Measurements from ENCODE around the gene RASGEF1C. TPM values are rescaled to one million over a fixed set of nuclear protein-coding genes. Genes with fewer than 3 reads are reported as not detected.

RASGEF1C gene
- total and polyA plus RNA-seq, 10 donors = 0.06 to 1.1 (median 0.21) TPM; not detected in 6

DNA sequence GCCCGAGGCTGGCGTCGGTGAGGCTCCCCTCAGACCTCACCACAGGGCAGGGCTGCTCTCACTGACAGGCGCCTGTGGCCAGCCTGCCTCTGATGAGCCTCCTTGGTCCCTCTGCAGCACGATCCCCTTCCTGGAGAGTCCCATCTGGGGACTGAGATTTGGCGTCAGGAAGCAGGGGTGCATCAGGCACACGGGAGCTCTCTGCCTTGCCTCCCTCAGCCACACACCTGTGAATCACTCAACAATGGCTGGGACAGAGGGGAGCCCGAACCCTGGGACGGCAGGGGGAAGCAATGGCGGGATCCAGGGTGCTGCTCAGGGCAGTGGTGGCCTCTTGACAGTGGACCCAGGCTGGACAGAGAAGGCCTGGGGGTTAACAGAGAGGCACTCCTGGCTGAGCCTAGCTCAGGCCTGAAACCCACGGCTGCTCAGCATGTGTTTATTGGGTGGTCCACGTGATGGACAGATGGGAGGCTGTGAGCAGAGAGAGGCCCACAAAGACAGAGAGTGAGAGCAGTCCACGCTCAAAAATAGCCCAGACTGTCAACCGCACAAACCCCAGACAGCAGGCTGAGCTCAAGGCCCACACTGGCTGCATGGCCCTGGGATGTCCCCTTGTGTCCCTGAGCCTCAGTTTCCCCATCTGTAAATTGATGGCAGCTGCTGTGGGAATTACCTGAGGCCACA, 11.9 kb downstream of the RASGEF1C start:
- TF ChIP-seq POLR2AphosphoS5 (IDR thresholded peaks at IDR 0.05) = no peak

DNA sequence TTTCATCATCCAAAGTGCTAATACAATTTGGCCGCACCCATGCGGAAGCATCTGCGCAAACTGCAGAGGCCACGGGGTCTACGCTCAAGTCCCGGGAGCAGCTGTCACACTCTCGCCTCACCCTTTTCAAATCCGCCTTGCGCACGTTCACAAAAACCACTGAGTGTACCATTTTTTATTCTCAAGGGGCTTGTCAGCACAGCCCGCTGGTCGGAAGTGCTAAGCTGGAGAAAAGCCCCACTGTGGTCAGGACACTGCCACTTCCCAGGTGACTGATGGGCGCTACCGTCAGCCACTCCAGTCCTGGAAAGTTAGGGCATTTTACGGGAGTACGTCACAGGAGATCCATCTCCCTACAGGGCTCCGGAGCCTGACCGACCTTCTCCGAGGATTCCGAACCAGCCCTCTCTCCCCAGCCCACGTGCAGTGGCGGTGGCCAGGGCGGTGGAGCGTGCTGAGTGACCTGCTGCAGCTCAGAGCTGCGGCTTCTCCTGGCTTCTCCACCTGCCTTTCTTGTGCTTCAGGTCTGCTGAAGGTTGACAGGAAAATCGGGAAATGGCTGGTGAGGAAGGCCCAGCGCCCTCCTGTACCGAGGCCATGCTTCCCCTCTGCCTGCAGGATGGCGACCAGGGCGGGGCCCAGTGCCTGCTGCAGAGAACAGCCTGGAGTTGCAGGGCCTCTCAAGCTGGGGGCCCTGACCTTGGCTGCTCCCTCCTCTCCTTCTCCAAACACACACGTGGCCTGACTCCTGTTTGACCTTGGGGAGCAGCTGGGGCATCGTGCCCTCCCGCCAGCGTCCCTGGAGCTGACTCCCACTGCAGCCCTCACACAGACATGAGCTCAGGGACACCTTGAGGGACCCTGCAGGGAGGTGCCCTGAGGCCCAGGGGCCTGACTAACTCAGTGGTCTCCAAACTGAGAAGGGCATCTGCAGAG, 14.3 kb downstream of the RASGEF1C start:
- Histone ChIP-seq H3K27me3 (replicated peaks in 1 of 7) (peaks cover 0 to 18% (median 0%) of the 10 kb centered on the region in 7 donors), H3K4me1 (peaks cover 0 to 4% (median 0%) of the 10 kb centered on the region in 6 donors), H3K9me3 (no peaks in the 10 kb centered on the region), H3K27ac (no peak overlapping the region), H3K4me3 (no peak overlapping the region), H3K36me3 (no peaks in the 10 kb centered on the region)
- intact Hi-C loops (cut with DNase I; ENCODE audit: low total_unique reads) = no loop called here
- TF ChIP-seq POLR2A (IDR thresholded peaks at IDR 0.05) = no peak
- TF ChIP-seq, protein P1, sequence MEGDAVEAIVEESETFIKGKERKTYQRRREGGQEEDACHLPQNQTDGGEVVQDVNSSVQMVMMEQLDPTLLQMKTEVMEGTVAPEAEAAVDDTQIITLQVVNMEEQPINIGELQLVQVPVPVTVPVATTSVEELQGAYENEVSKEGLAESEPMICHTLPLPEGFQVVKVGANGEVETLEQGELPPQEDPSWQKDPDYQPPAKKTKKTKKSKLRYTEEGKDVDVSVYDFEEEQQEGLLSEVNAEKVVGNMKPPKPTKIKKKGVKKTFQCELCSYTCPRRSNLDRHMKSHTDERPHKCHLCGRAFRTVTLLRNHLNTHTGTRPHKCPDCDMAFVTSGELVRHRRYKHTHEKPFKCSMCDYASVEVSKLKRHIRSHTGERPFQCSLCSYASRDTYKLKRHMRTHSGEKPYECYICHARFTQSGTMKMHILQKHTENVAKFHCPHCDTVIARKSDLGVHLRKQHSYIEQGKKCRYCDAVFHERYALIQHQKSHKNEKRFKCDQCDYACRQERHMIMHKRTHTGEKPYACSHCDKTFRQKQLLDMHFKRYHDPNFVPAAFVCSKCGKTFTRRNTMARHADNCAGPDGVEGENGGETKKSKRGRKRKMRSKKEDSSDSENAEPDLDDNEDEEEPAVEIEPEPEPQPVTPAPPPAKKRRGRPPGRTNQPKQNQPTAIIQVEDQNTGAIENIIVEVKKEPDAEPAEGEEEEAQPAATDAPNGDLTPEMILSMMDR (IDR thresholded peaks at IDR 0.05 in 8 of 11, conservative IDR thresholded peaks at IDR 0.05 in 3 of 11) = no peak
- TF ChIP-seq POLR2AphosphoS5 (IDR thresholded peaks at IDR 0.05) = peak in 2 of 3 donors; percentile 15 to 17
- peak; percentile 59 for DNase-seq
- 80 to 93% (median 85%) methylated on average over 27 to 34 of the region's 34 CpGs for WGBS, 5 donors

More for the DNA sequence above, 11.9 kb downstream of the RASGEF1C start:
- H3K36me3 ChIP-seq = no peaks in the 10 kb centered on the region
- H3K9me3 ChIP-seq = no peaks in the 10 kb centered on the region
- peaks cover 0 to 18% (median 0%) of the 10 kb centered on the region in 7 donors for H3K27me3 ChIP-seq (replicated peaks in 1 of 7)
- intact Hi-C loops (cut with DNase I; ENCODE audit: low total_unique reads) = no loop called here
- H3K4me1 ChIP-seq = peaks cover 0 to 4% (median 0%) of the 10 kb centered on the region in 6 donors
- H3K27ac ChIP-seq = no peak overlapping the region
- H3K4me3 ChIP-seq = no peak overlapping the region
- DNase-seq = peak; percentile 71
- WGBS, 5 donors = 78 to 88% (median 85%) methylated on average over 7 to 14 of the region's 14 CpGs

DNA sequence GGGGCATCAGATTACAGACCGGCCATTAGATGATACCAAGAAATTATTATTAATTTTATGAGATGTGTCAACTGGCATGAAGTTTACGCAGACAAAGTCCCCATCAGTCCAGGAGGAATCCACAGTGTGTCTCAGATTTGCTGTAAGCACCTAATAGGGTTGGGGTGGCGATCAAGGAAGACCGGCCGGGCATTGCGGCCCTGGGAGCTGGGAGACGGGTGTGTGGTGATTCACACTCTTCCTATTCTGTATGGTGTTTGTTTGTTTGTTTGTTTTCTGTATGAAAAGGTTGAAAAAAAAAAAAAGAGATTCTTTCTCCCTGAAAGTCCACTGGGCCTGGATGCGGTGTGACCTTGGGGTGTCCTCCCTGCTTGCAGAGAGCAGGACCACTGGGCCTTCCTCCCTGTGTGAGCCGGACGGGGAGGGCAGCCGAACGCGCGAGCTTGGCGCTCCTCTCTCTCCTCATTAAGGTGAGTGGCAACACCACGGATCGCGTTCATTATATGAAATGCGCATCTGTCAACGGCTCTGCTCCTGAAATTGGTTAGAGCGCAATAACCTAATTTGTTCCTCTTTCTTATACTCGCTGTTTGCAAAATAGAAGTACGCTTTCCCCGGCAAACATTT, 15.1 kb downstream of the RASGEF1C start:
- 93 to 97% (median 95%) methylated on average over 24 of the region's 24 CpGs for WGBS, 5 donors
- peak; percentile 63 for DNase-seq
- H3K9me3 ChIP-seq = no peaks in the 10 kb centered on the region
- H3K27me3 ChIP-seq (replicated peaks in 1 of 7) = peaks cover 0 to 16% (median 0%) of the 10 kb centered on the region in 7 donors
- H3K27ac ChIP-seq = no peak overlapping the region
- H3K36me3 ChIP-seq = no peaks in the 10 kb centered on the region
- H3K4me3 ChIP-seq = no peak overlapping the region
- peaks cover 0 to 1% (median 0%) of the 10 kb centered on the region in 6 donors for H3K4me1 ChIP-seq
- TF ChIP-seq POLR2AphosphoS5 (IDR thresholded peaks at IDR 0.05) (no peak), POLR2A (IDR thresholded peaks at IDR 0.05) (no peak)
- TF ChIP-seq, protein P1 (IDR thresholded peaks at IDR 0.05 in 8 of 11, conservative IDR thresholded peaks at IDR 0.05 in 3 of 11) = no peak
- intact Hi-C loops (cut with DNase I; ENCODE audit: low total_unique reads) = no loop called here

DNA sequence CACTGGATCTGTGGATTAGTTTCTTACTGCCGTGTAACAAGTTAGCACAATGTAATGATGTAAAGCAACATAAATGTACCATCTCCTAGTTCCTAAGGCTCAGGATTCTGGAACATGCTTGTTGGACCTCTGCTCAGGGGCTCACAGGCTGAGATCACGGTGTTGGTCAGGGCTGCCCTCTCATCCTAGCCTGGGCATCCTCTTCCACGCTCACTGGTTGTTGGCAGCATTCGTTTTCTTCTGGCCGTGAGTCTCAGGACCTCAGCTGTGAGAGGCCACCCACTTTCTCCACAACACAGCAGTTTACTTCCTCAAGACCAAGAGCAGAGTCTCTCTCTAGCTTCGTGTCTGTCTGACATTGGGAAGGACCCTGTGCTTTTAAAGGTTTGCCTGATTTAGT, 17.3 kb downstream of the RASGEF1C start:
- Histone ChIP-seq H3K4me3 (no peak overlapping the region), H3K27ac (no peak overlapping the region), H3K9me3 (peaks cover 0 to 14% (median 11%) of the 10 kb centered on the region in 8 donors), H3K4me1 (no peaks in the 10 kb centered on the region), H3K36me3 (no peaks in the 10 kb centered on the region), H3K27me3 (replicated peaks in 1 of 7) (peaks cover 0 to under 1% (median 0%) of the 10 kb centered on the region in 7 donors)
- no peak for DNase-seq
- TF ChIP-seq POLR2AphosphoS5 (IDR thresholded peaks at IDR 0.05) (no peak), POLR2A (IDR thresholded peaks at IDR 0.05) (no peak)
- TF ChIP-seq, protein P1 (IDR thresholded peaks at IDR 0.05 in 8 of 11, conservative IDR thresholded peaks at IDR 0.05 in 3 of 11) = no peak
- intact Hi-C loops (cut with DNase I; ENCODE audit: low total_unique reads) = no loop called here
- 53 to 63% (median 57%) methylated on average over 6 of the region's 6 CpGs for WGBS, 5 donors
